ENCODE data around the gene COPS2.
"Not testable (repeated sequence)": the region's sequence is repeated elsewhere in the genome, so short reads cannot be mapped to it uniquely, and the experiment has no call there.

Gene COPS2

GRCh38 chr15:49103002-49103401 is 52.4 kb downstream of the COPS2 start:
- no peak for DNase-seq (ENCODE audit: low read depth in 2 of 2)

GRCh38 chr15:49101536-49101935 is 53.9 kb downstream of the COPS2 start:
- DNase-seq (ENCODE audit: low read depth in 2 of 2), result no peak

GRCh38 chr15:49096090-49096750 is 59.2 kb downstream of the COPS2 start:
- no peak for DNase-seq (ENCODE audit: low read depth in 2 of 2)

GRCh38 chr15:49094923-49095322 is 60.5 kb downstream of the COPS2 start:
- DNase-seq (ENCODE audit: low read depth in 2 of 2), result no peak

- no peak for DNase-seq (ENCODE audit: low read depth in 2 of 2)
These were observed 61.9 kb downstream of the COPS2 start for GRCh38 chr15:49093252-49094105.

GRCh38 chr15:49088996-49089395 is 66.4 kb downstream of the COPS2 start:
- DNase-seq (ENCODE audit: low read depth in 2 of 2), result no peak

GRCh38 chr15:49085696-49086459 is 69.5 kb downstream of the COPS2 start:
- no peak for DNase-seq (ENCODE audit: low read depth in 2 of 2)

- DNase-seq (ENCODE audit: low read depth in 2 of 2), result no peak
These were observed 71.2 kb downstream of the COPS2 start for GRCh38 chr15:49084285-49084570.

- no peak for DNase-seq (ENCODE audit: low read depth in 2 of 2)
These were observed 71.8 kb downstream of the COPS2 start for GRCh38 chr15:49083401-49084284.

- no peak for DNase-seq (ENCODE audit: low read depth in 2 of 2)
These were observed 72.4 kb downstream of the COPS2 start for GRCh38 chr15:49082960-49083359.

GRCh38 chr15:49079340-49080039 is 75.9 kb downstream of the COPS2 start:
- no peak for DNase-seq (ENCODE audit: low read depth in 2 of 2)

- DNase-seq (ENCODE audit: low read depth in 2 of 2), result no peak
These were observed 79.5 kb downstream of the COPS2 start for GRCh38 chr15:49075881-49076280.

GRCh38 chr15:49074589-49075287 is 80.7 kb downstream of the COPS2 start:
- not testable (repeated sequence) for DNase-seq (ENCODE audit: low read depth in 2 of 2)

All from activated CD4-positive, alpha-beta T cell treated with anti-CD3 and anti-CD28 coated beads for 24 hours (primary cell).